ENCODE measurements around the gene C20orf96. TPM values are rescaled to one million over a fixed set of nuclear protein-coding genes. Genes with fewer than 3 reads are reported as not detected.
"Not testable (repeated sequence)": the region's sequence is repeated elsewhere in the genome, so short reads cannot be mapped to it uniquely, and the experiment has no call there.

C20orf96 gene
- total and polyA plus RNA-seq, 8 donors: 6.9 to 49.2 (median 39.7) TPM

DNA sequence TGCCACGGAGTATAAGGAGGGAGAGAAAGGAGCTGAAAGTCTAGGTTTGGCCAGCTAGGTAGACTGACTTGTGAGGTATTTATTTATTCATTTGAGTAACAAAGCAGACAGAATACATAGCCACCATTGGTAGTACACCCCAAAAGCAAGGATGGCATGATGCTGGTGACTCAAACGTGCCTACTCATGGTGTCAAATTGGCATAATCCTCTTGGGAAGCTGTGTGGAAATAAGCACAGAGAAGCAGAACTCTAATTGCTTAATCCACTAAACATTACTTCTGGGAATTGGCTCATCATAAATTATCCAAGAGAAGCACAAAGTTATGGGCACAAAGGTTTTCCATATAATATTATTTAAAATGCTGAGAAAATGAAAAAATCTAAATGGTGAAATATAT lies 30.6 kb downstream of the C20orf96 start:
- Histone ChIP-seq H3K36me3 (no peaks in the 10 kb centered on the region), H3K27me3 (no peaks in the 10 kb centered on the region), H3K27ac (no peak overlapping the region), H3K4me3 (no peak overlapping the region), H3K9me3 (no peaks in the 10 kb centered on the region), H3K4me1 (no peaks in the 10 kb centered on the region)
- DNase-seq (no peak), ATAC-seq (no peak)
- intact Hi-C loops (cut with DNase I): no loop called here
- TF ChIP-seq, protein P1, sequence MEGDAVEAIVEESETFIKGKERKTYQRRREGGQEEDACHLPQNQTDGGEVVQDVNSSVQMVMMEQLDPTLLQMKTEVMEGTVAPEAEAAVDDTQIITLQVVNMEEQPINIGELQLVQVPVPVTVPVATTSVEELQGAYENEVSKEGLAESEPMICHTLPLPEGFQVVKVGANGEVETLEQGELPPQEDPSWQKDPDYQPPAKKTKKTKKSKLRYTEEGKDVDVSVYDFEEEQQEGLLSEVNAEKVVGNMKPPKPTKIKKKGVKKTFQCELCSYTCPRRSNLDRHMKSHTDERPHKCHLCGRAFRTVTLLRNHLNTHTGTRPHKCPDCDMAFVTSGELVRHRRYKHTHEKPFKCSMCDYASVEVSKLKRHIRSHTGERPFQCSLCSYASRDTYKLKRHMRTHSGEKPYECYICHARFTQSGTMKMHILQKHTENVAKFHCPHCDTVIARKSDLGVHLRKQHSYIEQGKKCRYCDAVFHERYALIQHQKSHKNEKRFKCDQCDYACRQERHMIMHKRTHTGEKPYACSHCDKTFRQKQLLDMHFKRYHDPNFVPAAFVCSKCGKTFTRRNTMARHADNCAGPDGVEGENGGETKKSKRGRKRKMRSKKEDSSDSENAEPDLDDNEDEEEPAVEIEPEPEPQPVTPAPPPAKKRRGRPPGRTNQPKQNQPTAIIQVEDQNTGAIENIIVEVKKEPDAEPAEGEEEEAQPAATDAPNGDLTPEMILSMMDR (IDR thresholded peaks at IDR 0.05): no peak

DNA sequence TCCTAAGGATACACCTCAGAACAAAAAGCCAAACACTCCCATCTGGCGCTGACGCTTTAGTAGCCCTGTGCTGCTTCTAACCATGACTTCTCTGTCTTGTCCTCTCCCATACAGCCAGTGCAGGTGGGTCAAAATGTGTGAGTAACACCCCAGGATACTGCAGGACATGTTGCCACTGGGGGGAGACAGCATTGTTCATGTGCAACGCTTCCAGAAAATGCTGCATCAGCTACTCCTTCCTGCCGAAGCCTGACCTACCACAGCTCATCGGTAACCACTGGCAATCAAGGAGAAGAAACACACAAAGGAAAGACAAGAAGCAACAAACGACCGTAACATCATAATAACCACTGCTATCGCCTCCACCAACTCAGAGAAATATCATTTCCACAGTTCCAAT lies 31.6 kb downstream of the C20orf96 start:
- Histone ChIP-seq H3K9me3 (no peaks in the 10 kb centered on the region), H3K4me1 (no peaks in the 10 kb centered on the region), H3K27me3 (no peaks in the 10 kb centered on the region), H3K27ac (no peak overlapping the region), H3K36me3 (no peaks in the 10 kb centered on the region), H3K4me3 (no peak overlapping the region)
- TF ChIP-seq, protein P1 (IDR thresholded peaks at IDR 0.05): no peak
- peak in 1 of 4 donors; percentile 25 for DNase-seq
- intact Hi-C loops (cut with DNase I): no loop called here
- no peak for ATAC-seq

DNA sequence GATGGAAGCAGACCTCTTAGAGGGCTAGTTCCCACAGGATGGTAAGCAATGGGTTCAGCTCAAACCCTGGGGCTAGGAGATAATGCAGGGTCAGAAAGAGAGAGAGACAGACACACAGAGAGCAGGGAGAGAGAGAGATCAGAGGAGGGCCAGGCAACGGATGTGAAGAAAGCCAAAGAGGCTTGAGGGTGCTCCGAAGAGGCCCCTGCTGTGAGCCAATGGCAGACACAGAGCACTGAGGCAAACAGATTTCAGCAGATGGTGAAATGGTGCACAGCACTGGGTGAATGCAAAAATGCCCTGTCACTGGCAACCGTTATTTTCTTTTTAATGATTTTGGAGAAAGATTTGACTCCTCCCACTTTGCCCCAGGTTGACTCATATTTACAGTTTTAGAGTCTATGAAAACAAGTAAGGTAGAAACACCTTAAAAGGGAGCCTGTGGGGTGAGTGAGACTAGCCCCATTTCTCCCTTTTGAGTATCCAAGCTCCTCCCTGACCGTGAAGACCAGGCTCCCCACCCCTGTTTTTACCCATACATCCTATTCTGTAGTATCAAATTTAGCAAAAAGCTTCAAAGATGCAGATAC lies 32.2 kb downstream of the C20orf96 start:
- Histone ChIP-seq H3K27me3 (no peaks in the 10 kb centered on the region), H3K36me3 (no peaks in the 10 kb centered on the region), H3K4me3 (no peak overlapping the region), H3K4me1 (no peaks in the 10 kb centered on the region), H3K27ac (no peak overlapping the region), H3K9me3 (no peaks in the 10 kb centered on the region)
- ATAC-seq (no peak), DNase-seq (no peak)
- TF ChIP-seq, protein P1 (IDR thresholded peaks at IDR 0.05): no peak
- intact Hi-C loops (cut with DNase I): no loop called here

DNA sequence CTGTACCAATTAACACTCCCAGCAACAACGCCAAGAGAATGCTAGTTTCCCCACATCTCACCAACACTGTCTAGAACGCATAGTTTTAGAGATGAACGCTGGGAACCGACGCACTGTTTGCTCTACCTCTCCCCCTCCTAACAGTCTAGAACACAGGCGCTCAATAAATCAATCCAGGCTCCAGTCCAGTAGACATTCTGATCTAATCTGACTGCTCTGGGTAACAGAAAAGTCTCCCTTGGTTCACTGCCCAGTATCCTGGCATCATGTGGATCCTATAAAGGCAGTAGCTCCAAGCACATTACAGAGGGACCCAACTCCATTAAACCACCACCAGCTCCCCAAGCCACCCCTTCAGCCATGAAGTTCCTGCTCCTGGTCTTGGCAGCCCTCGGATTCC lies 33.1 kb downstream of the C20orf96 start, which contains the start of gene DEFB132:
Gene DEFB132, plus strand, starts transcription at position 306 of the 400 bp plus-strand sequence. Its CDS starts 55 bp downstream, at position 361.
- intact Hi-C loops (cut with DNase I): no loop called here
- Histone ChIP-seq H3K4me1 (no peaks in the 10 kb centered on the region), H3K36me3 (no peaks in the 10 kb centered on the region), H3K9me3 (no peaks in the 10 kb centered on the region), H3K27me3 (peaks cover 0 to 4% of the 10 kb centered on the region in 2 donors), H3K27ac (no peak within 1 kb of the TSS), H3K4me3 (no peak within 1 kb of the TSS)
- DNase-seq (no peak), ATAC-seq (no peak)
- TF ChIP-seq, protein P1 (IDR thresholded peaks at IDR 0.05): no peak

DNA sequence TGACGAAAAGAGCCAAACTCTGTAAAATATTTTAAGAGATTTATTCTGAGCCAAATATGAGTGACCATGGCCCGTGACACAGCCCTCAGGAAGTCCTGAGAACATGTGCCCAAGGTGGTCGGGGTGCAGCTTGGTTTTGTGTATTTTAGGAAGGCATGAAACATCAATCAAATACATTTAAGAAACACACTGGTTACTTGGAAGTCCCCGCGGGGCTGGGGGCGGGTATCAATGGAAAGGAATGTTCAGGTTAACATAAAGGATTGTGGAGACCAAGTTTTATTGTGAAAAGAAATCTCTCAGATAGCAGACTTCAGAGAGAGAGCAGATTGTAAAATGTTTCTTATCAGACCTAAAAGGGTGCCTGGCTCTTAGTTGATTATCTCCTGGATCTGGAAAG lies 37.1 kb downstream of the C20orf96 start:
- not testable (repeated sequence) for DNase-seq

DNA sequence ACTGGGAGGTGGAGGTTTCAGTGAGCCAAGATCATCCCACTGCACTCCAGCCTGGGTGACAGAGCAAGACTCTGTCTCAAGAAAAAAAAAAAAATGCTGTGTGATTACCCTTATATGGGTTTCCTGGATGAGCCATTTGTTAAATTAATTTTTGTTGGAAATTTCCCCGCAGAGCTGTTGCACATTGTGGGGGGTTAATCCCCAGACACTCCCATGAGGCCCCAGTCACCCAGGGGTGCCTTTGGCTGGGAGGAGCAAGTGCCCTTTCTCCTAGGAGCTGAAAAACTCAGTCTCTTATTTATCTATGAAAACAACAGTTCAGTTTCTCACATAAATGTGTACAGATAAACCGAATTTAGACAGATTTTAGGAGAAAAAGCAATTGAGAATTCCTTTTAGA lies 37.7 kb downstream of the C20orf96 start:
- H3K27ac ChIP-seq: no peak overlapping the region
- ATAC-seq (no peak), DNase-seq (no peak)
- peaks cover 0 to 4% of the 10 kb centered on the region in 2 donors for H3K27me3 ChIP-seq
- TF ChIP-seq, protein P1 (IDR thresholded peaks at IDR 0.05): no peak
- no peak overlapping the region for H3K4me3 ChIP-seq
- H3K4me1 ChIP-seq: no peaks in the 10 kb centered on the region
- H3K36me3 ChIP-seq: no peaks in the 10 kb centered on the region
- intact Hi-C loops (cut with DNase I): no loop called here
- no peaks in the 10 kb centered on the region for H3K9me3 ChIP-seq

More for the DNA sequence above, 37.1 kb downstream of the C20orf96 start:
- H3K9me3 ChIP-seq; H3K36me3 ChIP-seq; ATAC-seq; H3K27ac ChIP-seq; H3K4me1 ChIP-seq; intact Hi-C loops (cut with DNase I); H3K27me3 ChIP-seq; H3K4me3 ChIP-seq: not testable (repeated sequence)

Measured in left lung (tissue), 10 donors.